Nasal cavity respiratory epithelium epithelial cell of viscerocranial mucosa (primary cell): ENCODE measurements around the gene SLC17A1. TPM values are rescaled to one million over a fixed set of nuclear protein-coding genes. Genes with fewer than 3 reads are reported as not detected.

ENCODE experiments used
- total RNA-seq: library from RNA; depleted of rRNA; stranded (reverse); fragments of >200 nt; gene quantifications from 2 replicates; pipeline ENCODE4 v1.2.3, GENCODE V29; 2014

SLC17A1 gene, protein sequence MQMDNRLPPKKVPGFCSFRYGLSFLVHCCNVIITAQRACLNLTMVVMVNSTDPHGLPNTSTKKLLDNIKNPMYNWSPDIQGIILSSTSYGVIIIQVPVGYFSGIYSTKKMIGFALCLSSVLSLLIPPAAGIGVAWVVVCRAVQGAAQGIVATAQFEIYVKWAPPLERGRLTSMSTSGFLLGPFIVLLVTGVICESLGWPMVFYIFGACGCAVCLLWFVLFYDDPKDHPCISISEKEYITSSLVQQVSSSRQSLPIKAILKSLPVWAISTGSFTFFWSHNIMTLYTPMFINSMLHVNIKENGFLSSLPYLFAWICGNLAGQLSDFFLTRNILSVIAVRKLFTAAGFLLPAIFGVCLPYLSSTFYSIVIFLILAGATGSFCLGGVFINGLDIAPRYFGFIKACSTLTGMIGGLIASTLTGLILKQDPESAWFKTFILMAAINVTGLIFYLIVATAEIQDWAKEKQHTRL
- total RNA-seq: not detected in 2 replicates

DNA sequence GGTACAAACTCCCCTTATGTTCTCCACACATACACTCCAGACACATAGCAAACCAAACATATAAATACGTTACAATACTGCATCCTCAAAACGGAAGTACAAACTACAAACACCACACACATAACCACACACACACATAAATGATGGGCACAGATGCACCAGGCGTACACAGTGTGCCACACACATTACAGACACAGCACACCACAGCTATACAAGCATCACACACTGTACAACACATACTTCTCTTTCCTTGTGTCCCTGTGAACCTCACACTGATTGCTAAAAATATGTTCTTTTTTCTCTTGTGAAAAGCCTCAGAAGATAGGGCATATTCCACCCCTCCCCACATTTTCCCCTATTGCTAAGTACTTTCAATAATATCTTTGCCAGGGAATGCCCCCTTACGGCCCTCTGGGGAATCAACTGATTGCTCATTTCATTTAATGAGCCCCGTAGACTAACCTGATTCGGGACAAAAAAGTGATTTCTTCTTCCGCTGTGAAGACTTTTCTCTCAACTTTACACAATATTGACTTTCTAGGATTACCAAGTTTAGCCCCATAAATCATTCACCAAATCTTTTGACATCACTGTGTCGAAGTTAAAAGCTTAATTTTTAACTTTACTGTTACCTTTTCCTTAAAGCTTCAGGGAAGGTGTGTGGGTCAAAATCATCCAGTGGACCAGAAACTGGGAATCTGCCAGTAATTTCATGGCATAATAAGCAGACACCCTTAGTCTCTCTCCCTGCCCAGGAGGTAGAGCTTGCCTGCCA is at the start of gene SLC17A1:
Gene SLC17A1, minus strand, starts transcription at position 521 of the 775 bp plus-strand sequence. CDS start 1,495 bp downstream, outside the sequence.

DNA sequence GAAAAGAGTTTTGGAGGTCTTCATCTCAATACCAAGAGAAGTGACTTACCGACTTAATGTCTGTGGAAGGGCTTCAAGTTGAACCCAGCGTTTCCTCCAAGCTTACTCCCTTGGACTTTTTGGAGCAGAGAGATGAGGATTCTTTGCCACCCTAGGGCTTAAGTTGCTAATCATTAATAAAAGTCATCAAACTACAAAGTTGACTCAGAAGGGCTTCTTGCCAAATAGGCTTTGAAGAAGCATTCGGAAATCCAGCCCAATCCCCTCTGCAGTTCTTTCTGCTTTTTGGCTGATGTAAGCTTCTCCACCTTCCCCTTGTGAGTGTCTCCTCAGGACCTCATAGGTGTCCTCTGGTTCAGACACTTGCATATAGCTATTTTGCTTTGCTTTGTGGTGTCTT is 42.3 kb upstream of the SLC17A1 start, which contains the start of gene SLC17A3:
Gene SLC17A3, minus strand, starts transcription at position 126 of the 400 bp plus-strand sequence. CDS start 5,856 bp downstream, outside the sequence.

DNA sequence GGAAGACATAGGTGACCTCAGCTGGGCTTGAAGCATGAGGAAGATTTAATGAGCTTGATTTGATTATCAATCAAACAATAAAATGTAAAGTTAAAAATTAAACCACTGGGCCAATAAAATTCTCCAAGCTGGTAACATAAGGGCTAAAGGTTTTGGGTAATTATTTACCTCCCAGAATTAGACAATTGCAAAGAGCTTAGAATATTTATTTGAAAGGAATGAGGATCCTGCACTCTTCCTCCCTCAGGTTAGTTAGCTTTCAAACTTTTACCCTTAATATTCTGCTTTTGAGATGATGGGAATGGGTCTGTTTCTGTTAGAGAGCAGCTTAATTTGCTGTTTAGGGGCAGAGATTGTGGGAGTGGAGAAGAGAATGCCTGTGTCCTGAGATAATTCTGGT is 77.3 kb downstream of the SLC17A1 start, which contains the start of gene SLC17A4:
Gene SLC17A4, plus strand, starts transcription at position 208 of the 400 bp plus-strand sequence. CDS start 7,221 bp downstream, outside the sequence.

Other genes with a start within 250 kb of the SLC17A1 start
- gene SCGN, start 179.8 kb downstream of the SLC17A1 start, total RNA-seq: not detected in 2 replicates
- gene SLC17A4, start 77.3 kb downstream of the SLC17A1 start, total RNA-seq: not detected in 2 replicates
- gene SLC17A3, start 42.2 kb upstream of the SLC17A1 start, total RNA-seq: not detected in 2 replicates
- gene SLC17A2, start 98.6 kb upstream of the SLC17A1 start, total RNA-seq: not detected in 2 replicates
- gene TRIM38, start 130.8 kb upstream of the SLC17A1 start, total RNA-seq: 4.8 and 8.6 TPM in 2 replicates